K562 (cell line): ENCODE data around the gene PIK3C2G. TPM values are rescaled to one million over a fixed set of nuclear protein-coding genes. Genes with fewer than 3 reads are reported as not detected.

Experiments
- ATAC-seq: fragments of 200-7000 bp; cut with Tn5 transposase; 3 replicates; pipeline ENCODE4 v1.9.1; 2020; ENCODE audit warnings: moderate library complexity
- BruUV-seq: library from RNA; stranded (reverse); fragments of 400-500 nt; replicated peaks from 2 replicates; lab custom pipeline; 2021; lab: Mats Ljungman, UMichigan
- CTCF ChIA-PET: fragments of 300-600 bp; formaldehyde crosslinking; extraction: SDS; loops from one replicate; lab custom pipeline; 2021; ENCODE audit warnings: low intra/inter-chr PET ratio; lab: Yijun Ruan, JAX
- POLR2A ChIA-PET: fragments of 300-600, 350-650 bp; sonication (Branson Sonifier 250); formaldehyde crosslinking; extraction: SDS; loops from one replicate; lab custom pipeline; 2021; ENCODE audit warnings: antibody characterized with exemption, inconsistent platforms; lab: Yijun Ruan, JAX
- DNase-seq, 4 experiments: peaks; one replicate each; pipeline versions ENCODE4 v3.0.0 to v3.0.0-alpha.2; 2011 to 2018; ENCODE audit warnings: low spot score in 3 of 4, mixed read lengths in 3 of 4; ENCODE audit errors: extremely low read depth in 1 of 4
- FAIRE-seq: peaks from 2 replicates; lab custom pipeline; 2011; peaks lifted over from hg19 to GRCh38; lab: Jason Lieb, UNC
- H2AFZ ChIP-seq: 2 replicates; pipeline ENCODE4 v1.6.0; 2011; ENCODE audit warnings: low read depth, low read length, control low read depth, inconsistent platforms
- H3K27ac ChIP-seq: fragments of 200-600 bp; 3 replicates; pipeline ENCODE4 v1.8.0; 2011; ENCODE audit warnings: low read depth, mild to moderate bottlenecking, control low read depth, inconsistent platforms, low read length, moderate library complexity, mixed read lengths; ENCODE audit errors: extremely low read depth
- H3K27me3 ChIP-seq, 2 experiments: fragments of 300-600 bp in 1 of 2; 2 replicates in 1 of 2; 3 replicates in 1 of 2; pipeline versions ENCODE4 v1.6.0 to v1.8.0; 2011; ENCODE audit warnings: inconsistent platforms in 2 of 2, low read length in 2 of 2, mild to moderate bottlenecking in 1 of 2, mixed read lengths in 1 of 2, moderate library complexity in 1 of 2; ENCODE audit not compliant: control insufficient read depth in 2 of 2, insufficient read depth in 2 of 2
- H3K36me3 ChIP-seq: fragments of 300-600 bp; 3 replicates; pipeline ENCODE4 v1.8.0; 2011; ENCODE audit warnings: mild to moderate bottlenecking, low read length, inconsistent platforms; ENCODE audit not compliant: control insufficient read depth, insufficient read depth
- H3K4me1 ChIP-seq, 2 experiments: fragments of 200-600 bp in 1 of 2; replicated peaks in 1 of 2; 2 replicates in 1 of 2; 3 replicates in 1 of 2; pipeline versions ENCODE4 v1.5.1 to v1.8.0; 2011; ENCODE audit warnings: inconsistent platforms in 2 of 2, low read length in 2 of 2, mild to moderate bottlenecking in 1 of 2, mixed read lengths in 1 of 2, moderate library complexity in 1 of 2; ENCODE audit not compliant: control insufficient read depth in 2 of 2, insufficient read depth in 2 of 2
- H3K4me2 ChIP-seq: 2 replicates; pipeline ENCODE4 v1.6.1; 2011; ENCODE audit warnings: low read length, control low read depth, inconsistent platforms, mixed read lengths; ENCODE audit not compliant: insufficient read depth
- H3K4me3 ChIP-seq: fragments of 200-600 bp; sonication (generic), shearing (Covaris generic); 2 replicates; pipeline ENCODE4 v1.5.1; 2016; ENCODE audit warnings: control low read depth, inconsistent platforms
- H3K79me2 ChIP-seq: fragments of 200-600 bp; 3 replicates; pipeline ENCODE4 v1.8.0; 2011; ENCODE audit warnings: low read length, inconsistent platforms; ENCODE audit not compliant: control insufficient read depth, insufficient read depth
- H3K9ac ChIP-seq, 2 experiments: 2 replicates each; pipeline versions ENCODE4 v1.6.0 to v1.6.1; 2011; ENCODE audit warnings: low read depth in 2 of 2, low read length in 2 of 2, control low read depth in 1 of 2, inconsistent platforms in 1 of 2, mild to moderate bottlenecking in 1 of 2, mixed read lengths in 1 of 2; ENCODE audit not compliant: insufficient read depth in 1 of 2
- H3K9me1 ChIP-seq: one replicate; pipeline ENCODE4 v1.6.0; 2011; ENCODE audit warnings: inconsistent platforms, mild to moderate bottlenecking, low read length, moderate library complexity; ENCODE audit not compliant: control insufficient read depth, insufficient read depth
- H3K9me3 ChIP-seq: replicated peaks from 2 replicates; pipeline ENCODE4 v1.5.1; 2011; ENCODE audit warnings: low read depth, low read length, inconsistent platforms; ENCODE audit not compliant: control insufficient read depth, insufficient read depth
- H4K20me1 ChIP-seq: replicated peaks from 2 replicates; pipeline ENCODE4 v1.6.1; 2011; ENCODE audit warnings: low read length, inconsistent platforms, mixed read lengths; ENCODE audit not compliant: control insufficient read depth, insufficient read depth
- ARID2 ChIP-seq: fragments of 450-650 bp; IDR thresholded peaks from 2 replicates; pipeline ENCODE4 v1.6.1; 2017; ENCODE audit warnings: antibody characterized with exemption, mild to moderate bottlenecking
- FOXA1 ChIP-seq: fragments of 450-650 bp; IDR thresholded peaks from 2 replicates; pipeline ENCODE4 v1.6.1; 2016; ENCODE audit warnings: mild to moderate bottlenecking, borderline replicate concordance
- NFATC3 ChIP-seq: fragments of 450-650 bp; IDR thresholded peaks from 2 replicates; pipeline ENCODE4 v1.6.1; 2017; ENCODE audit warnings: mild to moderate bottlenecking
- SMARCA4 ChIP-seq: fragments of 450-650 bp; IDR thresholded peaks from 2 replicates; pipeline ENCODE4 v1.6.1; 2016
- SUPT5H ChIP-seq: fragments of 450-650 bp; IDR thresholded peaks from 2 replicates; pipeline ENCODE4 v1.6.1; 2016
- THRA ChIP-seq: fragments of 450-650 bp; IDR thresholded peaks from 2 replicates; pipeline ENCODE4 v1.6.1; 2017; ENCODE audit warnings: mild to moderate bottlenecking, moderate library complexity
- ZNF253 ChIP-seq: fragments of 250-450 bp; sonication (Bioruptor Pico); conservative IDR thresholded peaks from 2 replicates; pipeline ENCODE4 v1.6.1; 2021; ENCODE audit warnings: mild to moderate bottlenecking
- ZNF586 ChIP-seq: fragments of 450-650 bp; formaldehyde crosslinking; conservative IDR thresholded peaks from 2 replicates; pipeline ENCODE4 v1.4.0; 2020; ENCODE audit warnings: mild to moderate bottlenecking, moderate library complexity
- ZNF589 ChIP-seq: fragments of 200-800 bp; sonication (Bioruptor generic); IDR thresholded peaks from 2 replicates; pipeline ENCODE4 v1.6.1; 2016; ENCODE audit warnings: low read depth, missing genetic modification characterization, missing compliant biosample characterization
- ZNF695 ChIP-seq: fragments of 450-650 bp; formaldehyde crosslinking; IDR thresholded peaks from 2 replicates; pipeline ENCODE4 v1.4.0; 2020; ENCODE audit warnings: mild to moderate bottlenecking, moderate library complexity
- ZNF75A ChIP-seq: fragments of 450-650 bp; formaldehyde crosslinking; IDR thresholded peaks from 2 replicates; pipeline ENCODE4 v1.4.0; 2020; ENCODE audit warnings: mild to moderate bottlenecking
- in situ Hi-C: fragments of 300-500 bp; cut with MboI; formaldehyde crosslinking; loops from 4 replicates; pipeline ENCODE4 v1.15.0; 2018; ENCODE audit warnings: inconsistent platforms, mixed read lengths
- intact Hi-C: fragments of 100-400 bp; cut with micrococcal nuclease; formaldehyde crosslinking; loops from 2 replicates; pipeline ENCODE4 v1.14.2; 2022
- polyA plus RNA-seq, 8 experiments: library from polyadenylated mRNA; depleted of rRNA in 4 of 8; stranded (reverse) in 5 of 8; unstranded in 3 of 8; fragments of >200 nt; fragmentation: Nextera tagmentation in 2 of 8; fragmentation: Illumina TruSeq in 1 of 8; extraction: Ambion mirVana in 2 of 8; extraction: Trizol in 1 of 8; gene quantifications; 2 replicates each; pipeline versions ENCODE4 v1.2.1 to v1.2.3, GENCODE V29; 2011 to 2014; ENCODE audit warnings: inconsistent platforms in 1 of 8, missing spikeins in 1 of 8
- total RNA-seq, 7 experiments: library from RNA; depleted of rRNA in 6 of 7; stranded (reverse); fragments of >200 nt in 6 of 7; fragmentation: Illumina TruSeq in 2 of 7; extraction: Trizol in 2 of 7; gene quantifications; 2 replicates each; pipeline versions ENCODE4 v1.2.1 to v1.2.3, GENCODE V29; 2011 to 2021; ENCODE audit warnings: low replicate concordance in 1 of 7
- TF ChIP-seq, protein P1 (sequence below): sonication (generic); formaldehyde crosslinking; IDR thresholded peaks from 2 replicates; pipeline ENCODE4 v1.5.0; 2020; ENCODE audit warnings: missing genetic modification reagents
- TF ChIP-seq, protein P2 (sequence below): fragments of 250-450 bp; sonication (Bioruptor Pico); IDR thresholded peaks from 2 replicates; pipeline ENCODE4 v1.5.0; 2021

The PIK3C2G gene
- total and polyA plus RNA-seq, 9 of the 15 experiments (the other 6 are each of a cell fraction or from before 2014, with no cell fraction given), result not detected

GRCh38 chr12:18422871-18423270, 161.6 kb downstream of the PIK3C2G start:
- no TSS peak for BruUV-seq
- in situ Hi-C loops, result no loop called here

More at GRCh38 chr12:18422871-18423270, 161.6 kb downstream of the PIK3C2G start:
- no peak overlapping the region for H2AFZ ChIP-seq
- H3K4me2 ChIP-seq, result no peak overlapping the region
- H3K27me3 ChIP-seq, result no peaks in the 10 kb centered on the region
- DNase-seq (no peak), FAIRE-seq (no peak), ATAC-seq (no peak)
- H3K9ac ChIP-seq, result no peak overlapping the region
- H3K9me1 ChIP-seq, result no peaks in the 10 kb centered on the region
- H3K4me1 ChIP-seq, result no peaks in the 10 kb centered on the region
- H3K79me2 ChIP-seq, result no peaks in the 10 kb centered on the region
- H4K20me1 ChIP-seq, result no peaks in the 10 kb centered on the region
- intact Hi-C loops, result no loop called here
- no peak overlapping the region for H3K27ac ChIP-seq
- H3K9me3 ChIP-seq, result no peaks in the 10 kb centered on the region; the same call in 1 of the 2 replicates
- CTCF ChIA-PET, result no interaction called here
- TF ChIP-seq SMARCA4 (no peak), ZNF589 (CRISPR knock-in tag) (no peak), THRA (no peak), ZNF75A (CRISPR knock-in tag) (no peak), ZNF695 (CRISPR knock-in tag) (no peak), ZNF253 (no peak), FOXA1 (no peak), ARID2 (no peak), SUPT5H (no peak), ZNF586 (CRISPR knock-in tag) (no peak), NFATC3 (no peak)
- TF ChIP-seq, protein P1, sequence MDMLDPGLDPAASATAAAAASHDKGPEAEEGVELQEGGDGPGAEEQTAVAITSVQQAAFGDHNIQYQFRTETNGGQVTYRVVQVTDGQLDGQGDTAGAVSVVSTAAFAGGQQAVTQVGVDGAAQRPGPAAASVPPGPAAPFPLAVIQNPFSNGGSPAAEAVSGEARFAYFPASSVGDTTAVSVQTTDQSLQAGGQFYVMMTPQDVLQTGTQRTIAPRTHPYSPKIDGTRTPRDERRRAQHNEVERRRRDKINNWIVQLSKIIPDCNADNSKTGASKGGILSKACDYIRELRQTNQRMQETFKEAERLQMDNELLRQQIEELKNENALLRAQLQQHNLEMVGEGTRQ, result no peak
- TF ChIP-seq, protein P2, sequence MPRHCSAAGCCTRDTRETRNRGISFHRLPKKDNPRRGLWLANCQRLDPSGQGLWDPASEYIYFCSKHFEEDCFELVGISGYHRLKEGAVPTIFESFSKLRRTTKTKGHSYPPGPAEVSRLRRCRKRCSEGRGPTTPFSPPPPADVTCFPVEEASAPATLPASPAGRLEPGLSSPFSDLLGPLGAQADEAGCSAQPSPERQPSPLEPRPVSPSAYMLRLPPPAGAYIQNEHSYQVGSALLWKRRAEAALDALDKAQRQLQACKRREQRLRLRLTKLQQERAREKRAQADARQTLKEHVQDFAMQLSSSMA (CRISPR knock-in tag), result no peak
- H3K4me3 ChIP-seq, result no peak overlapping the region
- no peaks in the 10 kb centered on the region for H3K36me3 ChIP-seq
- POLR2A ChIA-PET, result no interaction called here
